AG04450 (cell line): ENCODE results near the gene RAB11FIP3. TPM values are rescaled to one million over a fixed set of nuclear protein-coding genes. Genes with fewer than 3 reads are reported as not detected.

ENCODE experiments used
- CTCF ChIA-PET: fragments of 300-600, 350-600 bp; formaldehyde crosslinking; extraction: SDS; loops from one replicate; lab custom pipeline; 2022; ENCODE audit warnings: antibody characterized with exemption, inconsistent platforms; lab: Charles Lee
- POLR2A ChIA-PET: fragments of 350-600 bp; formaldehyde crosslinking; extraction: SDS; loops from one replicate; lab custom pipeline; 2021; ENCODE audit warnings: antibody characterized with exemption, inconsistent platforms; lab: Yijun Ruan, JAX
- DNase-seq: peaks from one replicate; pipeline ENCODE4 v3.0.0-alpha.2; 2011; ENCODE audit warnings: low read depth, low spot score
- H3K27ac ChIP-seq: one replicate; pipeline ENCODE4 v1.5.1; 2012; ENCODE audit warnings: low read depth, low read length, control low read depth
- H3K27me3 ChIP-seq: one replicate; pipeline ENCODE4 v1.6.0; 2012; ENCODE audit warnings: low read length; ENCODE audit not compliant: control insufficient read depth, insufficient read depth
- H3K4me3 ChIP-seq: 2 replicates; pipeline ENCODE4 v1.5.1; 2011; ENCODE audit warnings: mild to moderate bottlenecking, low read depth, low read length, control low read depth
- H3K9me3 ChIP-seq: 2 replicates; pipeline ENCODE4 v1.5.1; 2012; ENCODE audit warnings: low read length; ENCODE audit not compliant: control insufficient read depth, insufficient read depth
- polyA plus RNA-seq: library from polyadenylated mRNA; depleted of rRNA; stranded (reverse); fragments of >200 nt; gene quantifications from 2 replicates; pipeline ENCODE4 v1.2.3, GENCODE V29; 2011
- TF ChIP-seq, protein P1 (sequence below): IDR thresholded peaks from 2 replicates; pipeline ENCODE4 v1.5.1; 2011; ENCODE audit warnings: low read depth, low read length, control low read depth, inconsistent platforms

Gene RAB11FIP3
- polyA plus RNA-seq, 1 experiment, result 6.9 TPM

DNA sequence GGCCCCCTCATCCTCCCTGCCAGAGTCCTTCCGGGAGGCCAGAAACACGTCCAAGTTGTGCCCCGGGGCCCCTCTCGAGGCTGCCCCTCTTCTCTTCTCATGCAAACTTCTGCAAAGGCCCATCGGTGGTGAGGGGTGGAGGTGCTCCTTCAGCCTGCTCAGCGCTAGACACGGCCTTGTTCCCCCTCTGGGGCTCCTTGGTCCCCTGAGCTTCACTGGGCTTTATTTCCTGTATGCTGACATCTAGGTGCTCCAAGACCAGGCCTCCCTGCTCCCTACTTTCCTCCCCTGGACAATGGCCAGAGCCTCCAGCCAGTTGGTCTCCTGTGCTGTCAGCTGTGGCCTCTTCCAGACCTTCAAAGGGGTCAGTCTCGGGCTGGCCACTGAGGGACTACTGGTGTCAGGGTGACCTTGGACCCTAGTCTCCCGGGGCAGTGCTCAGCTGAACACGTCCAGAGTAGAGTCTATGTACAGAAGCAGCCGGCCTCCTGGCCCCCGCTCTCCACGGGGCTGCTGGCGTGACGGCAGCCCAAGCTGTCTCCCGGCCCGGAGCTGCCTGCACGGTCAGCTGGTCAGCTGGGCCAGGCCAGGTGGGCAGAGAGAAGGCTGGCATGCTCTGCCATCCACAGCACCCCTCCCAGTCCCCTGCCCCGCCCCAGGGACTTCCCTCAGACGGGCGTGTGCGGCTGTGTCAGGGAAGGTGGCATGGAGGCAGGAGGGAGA is 133.0 kb downstream of the RAB11FIP3 start:
- H3K27me3 ChIP-seq, result peaks cover 31% of the 10 kb centered on the region
- peaks cover 3% of the 10 kb centered on the region; the same call in 1 of the 2 replicates for H3K9me3 ChIP-seq
- no peak overlapping the region for H3K4me3 ChIP-seq
- ChIA-PET CTCF (no interaction called here), POLR2A (interaction anchor here (0.5 kb wide), 1 partner anchor 1147 kb away, joined by 3 read pairs; no protein-coding TSS in a partner anchor)
- H3K27ac ChIP-seq, result no peak overlapping the region
- TF ChIP-seq, protein P1, sequence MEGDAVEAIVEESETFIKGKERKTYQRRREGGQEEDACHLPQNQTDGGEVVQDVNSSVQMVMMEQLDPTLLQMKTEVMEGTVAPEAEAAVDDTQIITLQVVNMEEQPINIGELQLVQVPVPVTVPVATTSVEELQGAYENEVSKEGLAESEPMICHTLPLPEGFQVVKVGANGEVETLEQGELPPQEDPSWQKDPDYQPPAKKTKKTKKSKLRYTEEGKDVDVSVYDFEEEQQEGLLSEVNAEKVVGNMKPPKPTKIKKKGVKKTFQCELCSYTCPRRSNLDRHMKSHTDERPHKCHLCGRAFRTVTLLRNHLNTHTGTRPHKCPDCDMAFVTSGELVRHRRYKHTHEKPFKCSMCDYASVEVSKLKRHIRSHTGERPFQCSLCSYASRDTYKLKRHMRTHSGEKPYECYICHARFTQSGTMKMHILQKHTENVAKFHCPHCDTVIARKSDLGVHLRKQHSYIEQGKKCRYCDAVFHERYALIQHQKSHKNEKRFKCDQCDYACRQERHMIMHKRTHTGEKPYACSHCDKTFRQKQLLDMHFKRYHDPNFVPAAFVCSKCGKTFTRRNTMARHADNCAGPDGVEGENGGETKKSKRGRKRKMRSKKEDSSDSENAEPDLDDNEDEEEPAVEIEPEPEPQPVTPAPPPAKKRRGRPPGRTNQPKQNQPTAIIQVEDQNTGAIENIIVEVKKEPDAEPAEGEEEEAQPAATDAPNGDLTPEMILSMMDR, result no peak
- DNase-seq, result no peak

DNA sequence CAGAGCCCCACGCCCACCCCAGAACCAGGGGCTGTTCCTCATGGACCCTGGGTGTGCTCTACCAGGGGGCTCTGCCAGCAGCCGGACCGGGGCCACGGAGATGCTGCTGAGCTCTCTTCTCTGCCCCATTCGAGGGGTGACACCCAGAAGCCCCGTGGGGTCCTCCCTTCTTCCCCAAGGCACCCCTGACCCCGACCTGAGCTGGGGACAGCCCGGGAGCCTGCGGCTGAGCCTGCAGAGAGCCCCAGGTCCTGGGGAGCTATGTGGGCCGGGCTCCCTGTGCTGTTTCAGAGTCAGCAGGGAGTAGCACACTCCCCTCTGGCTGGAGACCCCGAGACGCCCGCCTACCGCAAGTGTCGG is 133.6 kb downstream of the RAB11FIP3 start:
- Histone ChIP-seq H3K27ac (no peak overlapping the region), H3K9me3 (peaks cover 3% of the 10 kb centered on the region; the same call in 1 of the 2 replicates), H3K27me3 (peaks cover 31% of the 10 kb centered on the region), H3K4me3 (no peak overlapping the region)
- TF ChIP-seq, protein P1, result no peak
- ChIA-PET POLR2A (no interaction called here), CTCF (no interaction called here)
- DNase-seq, result no peak

DNA sequence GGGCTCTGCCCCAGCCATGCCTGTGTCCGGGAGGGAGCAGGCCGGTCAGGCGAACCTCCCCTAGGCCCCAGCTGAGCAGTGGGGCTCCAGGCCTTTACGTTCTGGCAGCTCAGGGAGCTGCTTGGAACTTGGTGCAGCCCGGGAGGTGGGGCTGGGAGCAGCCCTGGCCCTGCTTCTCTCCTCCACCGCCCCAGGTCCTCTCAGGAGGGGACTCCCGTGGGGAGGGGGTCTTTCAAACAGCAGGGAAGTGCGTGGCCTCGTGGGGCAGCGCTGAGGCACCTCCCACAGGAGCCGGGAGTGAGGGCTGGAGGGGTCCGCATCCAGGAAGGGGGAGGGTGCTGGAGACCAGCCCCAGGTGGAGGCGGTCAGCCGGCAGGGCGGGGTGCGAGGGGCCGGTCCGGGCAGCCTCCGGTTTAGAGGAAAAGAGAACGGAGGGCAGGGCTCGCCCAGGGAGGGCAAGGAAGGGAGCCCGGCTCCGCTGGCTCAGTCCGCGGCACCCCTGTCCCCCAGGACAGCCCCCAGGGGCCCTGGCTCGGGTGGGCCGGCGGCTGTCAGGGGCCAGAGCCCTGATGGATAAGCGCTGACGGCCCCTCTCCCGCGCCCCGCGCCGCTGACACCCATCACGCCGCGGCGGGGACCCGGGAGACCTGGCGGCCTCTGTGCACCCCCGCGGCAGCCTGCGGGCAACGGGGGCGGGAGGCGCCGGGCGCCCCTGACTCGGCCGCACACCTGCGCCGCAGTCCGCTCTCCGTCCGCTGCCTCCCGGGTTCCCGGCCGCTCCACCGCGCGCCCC is 134.2 kb downstream of the RAB11FIP3 start:
- DNase-seq, result no peak
- H3K27me3 ChIP-seq, result peaks cover 31% of the 10 kb centered on the region
- no peak overlapping the region for H3K27ac ChIP-seq
- peaks cover 3% of the 10 kb centered on the region; the same call in 1 of the 2 replicates for H3K9me3 ChIP-seq
- ChIA-PET POLR2A (no interaction called here), CTCF (no interaction called here)
- H3K4me3 ChIP-seq, result no peak overlapping the region
- TF ChIP-seq, protein P1, result no peak

DNA sequence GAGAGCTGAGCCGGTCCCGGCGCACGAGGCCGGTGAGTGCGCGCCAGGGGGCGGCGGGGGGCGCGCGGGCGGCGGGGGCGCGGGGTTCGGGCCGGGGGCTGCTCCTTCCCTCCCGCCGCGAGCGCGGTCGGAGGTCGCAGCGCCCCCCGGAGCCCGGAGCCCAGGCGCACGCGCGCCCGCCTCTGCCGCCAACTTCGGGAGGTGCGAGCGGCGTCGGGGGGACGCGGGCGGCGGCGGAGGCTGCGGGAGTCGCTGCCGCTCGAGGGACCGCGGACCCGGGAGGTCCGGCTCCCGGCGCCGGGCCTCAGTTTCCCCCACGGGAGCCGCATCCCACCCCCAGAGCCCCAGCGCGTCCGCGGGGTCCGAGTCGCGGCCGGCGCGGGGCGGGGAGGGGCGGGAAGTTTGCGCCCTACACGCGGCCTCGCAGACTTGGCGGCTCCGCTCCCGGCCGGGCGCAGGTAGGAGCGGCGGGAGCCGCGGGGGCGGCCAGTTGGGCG is 134.8 kb downstream of the RAB11FIP3 start, which contains the start of gene PRR35:
Gene PRR35, plus strand, starts transcription at position 191 of the 497 bp plus-strand sequence. CDS start 2,901 bp downstream, outside the sequence.
- CTCF ChIA-PET, result no interaction called here
- no peak for DNase-seq
- Histone ChIP-seq H3K9me3 (peaks cover 3% of the 10 kb centered on the region; the same call in 1 of the 2 replicates), H3K27ac (no peak within 1 kb of the TSS), H3K27me3 (peaks cover 31% of the 10 kb centered on the region), H3K4me3 (no peak within 1 kb of the TSS)
- POLR2A ChIA-PET, result no interaction called here
- TF ChIP-seq, protein P1, result no peak
